ENCODE results near the gene NLGN4Y. TPM values are rescaled to one million over a fixed set of nuclear protein-coding genes. Genes with fewer than 3 reads are reported as not detected.

Gene NLGN4Y
- polyA plus RNA-seq, 4 donors, result 13.6 to 31.0 (median 20.6) TPM

GRCh38 chrY:14641853-14642252, 117.5 kb downstream of the NLGN4Y start:
- DNase-seq (ENCODE audit: low read depth in 4 of 4, low spot score in 3 of 4), result no peak

GRCh38 chrY:14644157-14644952, 120.0 kb downstream of the NLGN4Y start:
- no peak for DNase-seq (ENCODE audit: low read depth in 4 of 4, low spot score in 3 of 4)

- DNase-seq (ENCODE audit: low read depth in 4 of 4, low spot score in 3 of 4), result no peak
Observed at GRCh38 chrY:14679181-14679580, 154.9 kb downstream of the NLGN4Y start.

DNA sequence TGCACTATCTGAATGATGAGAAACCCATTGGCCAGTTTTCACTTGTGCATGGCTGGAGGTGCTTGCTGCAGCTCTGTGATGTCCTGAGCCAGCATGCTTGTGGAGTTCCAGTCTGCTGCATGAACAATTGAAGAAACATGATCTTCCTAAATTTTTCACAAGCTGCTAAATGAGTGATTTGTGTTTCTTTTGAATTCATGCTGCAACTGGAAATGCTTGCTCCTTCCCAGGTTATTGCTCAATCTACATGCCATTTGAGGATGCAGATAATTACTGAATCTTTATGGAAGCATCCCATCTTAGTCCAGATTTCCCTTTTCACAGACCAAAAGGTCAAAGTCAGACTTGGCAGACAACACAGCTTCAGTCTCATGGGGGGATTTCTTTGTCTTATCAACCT, 170.2 kb downstream of the NLGN4Y start:
- DNase-seq (ENCODE audit: low read depth in 4 of 4, low spot score in 3 of 4), result no peak

DNA sequence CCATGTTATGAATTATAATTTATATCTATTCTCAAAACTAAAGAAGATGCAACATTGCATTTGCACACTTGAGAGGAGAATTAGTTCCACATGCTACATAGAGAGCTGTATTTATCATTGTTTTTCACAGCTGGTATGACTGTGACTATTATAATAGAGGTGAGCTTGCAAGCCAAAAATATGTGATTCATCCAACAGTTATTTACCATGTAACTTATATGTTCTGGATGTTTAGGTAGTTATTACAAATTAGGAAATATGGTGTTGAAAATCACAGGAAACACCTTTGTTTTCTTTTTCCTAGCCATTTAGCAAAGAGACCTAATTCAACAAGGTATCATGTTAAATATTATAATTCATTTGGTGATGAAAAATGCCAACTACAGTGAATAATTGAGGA, 183.8 kb downstream of the NLGN4Y start:
- no peak for DNase-seq (ENCODE audit: low read depth in 4 of 4, low spot score in 3 of 4)

GRCh38 chrY:14741596-14741995, 217.3 kb downstream of the NLGN4Y start:
- DNase-seq (ENCODE audit: low read depth in 4 of 4, low spot score in 3 of 4), result no peak

GRCh38 chrY:14748329-14748728, 224.0 kb downstream of the NLGN4Y start:
- DNase-seq (ENCODE audit: low read depth in 4 of 4, low spot score in 3 of 4), result no peak

- no peak for DNase-seq (ENCODE audit: low read depth in 4 of 4, low spot score in 3 of 4)
Observed at GRCh38 chrY:14755571-14755970, 231.2 kb downstream of the NLGN4Y start.

GRCh38 chrY:14762903-14763302, 238.6 kb downstream of the NLGN4Y start:
- no peak for DNase-seq (ENCODE audit: low read depth in 4 of 4, low spot score in 3 of 4)

GRCh38 chrY:14763600-14763999, 239.3 kb downstream of the NLGN4Y start:
- DNase-seq (ENCODE audit: low read depth in 4 of 4, low spot score in 3 of 4), result no peak

DNA sequence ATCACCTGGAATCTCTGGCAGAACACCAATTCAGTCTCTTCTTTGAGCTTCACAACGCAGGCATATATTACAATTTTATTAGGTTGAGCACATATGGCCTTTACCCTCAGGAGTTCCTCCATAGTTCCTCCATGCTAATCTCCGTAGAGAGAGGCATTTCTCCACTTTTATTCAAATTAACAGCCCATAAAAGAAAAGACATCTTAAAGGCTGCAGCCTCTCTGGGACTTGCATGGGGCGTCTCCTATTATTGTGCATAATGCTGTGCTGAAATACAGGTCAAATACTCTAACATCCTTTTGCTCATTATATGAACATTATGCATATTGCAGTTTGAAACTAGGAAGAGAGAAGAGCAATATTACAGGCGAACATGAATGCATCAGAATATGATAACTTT, 253.9 kb downstream of the NLGN4Y start:
- no peak for DNase-seq (ENCODE audit: low read depth in 4 of 4, low spot score in 3 of 4)

DNA sequence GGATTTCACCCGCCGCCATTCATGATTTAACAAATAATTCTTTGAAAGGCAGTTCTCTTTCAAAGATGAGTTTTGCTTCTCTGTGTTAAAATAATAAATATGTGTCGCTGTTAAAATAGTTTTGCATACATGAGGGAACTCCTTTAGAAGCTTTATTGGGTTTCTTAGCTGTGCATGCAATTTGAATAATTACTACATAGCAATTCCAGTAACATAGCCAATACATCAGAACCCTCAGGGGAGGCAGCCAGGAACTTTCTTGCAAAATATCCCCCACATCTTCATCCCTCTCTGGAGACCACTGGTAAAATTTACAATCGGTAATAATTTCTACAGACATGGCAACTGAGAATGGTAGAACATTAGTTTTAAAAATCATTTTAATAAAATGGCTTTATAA, 268.8 kb downstream of the NLGN4Y start:
- no peak for DNase-seq (ENCODE audit: low read depth in 4 of 4, low spot score in 3 of 4)

GRCh38 chrY:14793674-14794073, 269.3 kb downstream of the NLGN4Y start:
- DNase-seq (ENCODE audit: low read depth in 4 of 4, low spot score in 3 of 4), result no peak

DNA sequence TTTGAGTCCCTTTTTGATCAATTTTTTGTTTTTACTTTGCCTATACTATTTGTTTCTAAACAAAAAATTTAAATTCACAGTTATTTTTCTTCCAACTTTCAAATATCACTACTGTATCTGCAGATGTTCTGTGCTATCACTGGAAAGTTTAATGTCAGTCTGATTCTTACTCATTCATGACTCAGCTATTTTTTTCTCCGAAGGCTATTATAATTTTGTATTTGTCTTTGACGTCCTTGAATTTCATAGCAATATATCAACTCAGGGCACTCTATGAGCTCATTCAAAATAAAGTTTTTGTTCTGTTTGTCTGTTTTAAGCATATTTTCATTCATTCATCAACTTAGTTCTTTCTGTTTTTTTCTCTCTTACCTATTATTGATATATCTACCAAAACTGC, 273.7 kb downstream of the NLGN4Y start:
- DNase-seq (ENCODE audit: low read depth in 4 of 4, low spot score in 3 of 4), result no peak

DNA sequence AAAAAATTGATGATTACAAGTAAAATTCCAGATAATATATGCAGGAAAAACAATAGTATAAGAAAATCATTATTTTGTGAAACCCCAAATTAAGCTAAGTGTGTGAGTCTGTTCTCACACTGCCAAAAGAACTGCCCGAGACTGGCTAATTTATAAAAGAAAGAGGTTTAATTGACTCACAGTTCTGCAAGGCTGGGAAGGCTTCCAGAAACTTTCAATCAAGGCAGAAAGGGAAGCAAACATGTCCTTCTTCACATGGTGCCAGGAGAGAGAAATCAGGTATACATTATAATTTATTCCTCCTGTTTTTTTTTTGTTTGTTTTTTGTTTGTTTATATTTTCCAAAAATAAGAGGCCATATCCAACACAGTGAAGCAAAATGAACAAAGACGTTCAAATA, 276.8 kb downstream of the NLGN4Y start:
- no peak for DNase-seq (ENCODE audit: low read depth in 4 of 4, low spot score in 3 of 4)

- DNase-seq (ENCODE audit: low read depth in 4 of 4, low spot score in 3 of 4), result no peak
Observed at GRCh38 chrY:14802125-14802524, 277.8 kb downstream of the NLGN4Y start.

DNA sequence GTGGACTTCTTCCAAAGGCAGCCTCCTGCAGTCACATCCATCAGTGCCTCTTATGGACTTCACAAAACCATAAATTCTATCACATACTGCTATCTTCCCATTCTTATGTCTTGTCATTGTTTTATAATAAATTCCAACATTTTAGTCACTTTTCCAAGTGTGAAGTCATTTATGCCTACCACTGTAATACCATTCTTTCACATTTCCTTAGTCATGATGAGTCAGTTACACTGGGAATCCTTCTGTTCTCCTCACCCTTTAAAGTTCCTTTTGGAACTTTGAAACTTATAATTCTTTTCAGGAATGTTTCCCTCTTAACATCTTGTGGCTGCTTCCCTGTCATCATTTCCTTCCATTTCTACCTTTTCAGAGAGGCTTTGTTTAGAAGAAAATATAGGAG, 279.7 kb downstream of the NLGN4Y start:
- DNase-seq (ENCODE audit: low read depth in 4 of 4, low spot score in 3 of 4), result no peak

DNA sequence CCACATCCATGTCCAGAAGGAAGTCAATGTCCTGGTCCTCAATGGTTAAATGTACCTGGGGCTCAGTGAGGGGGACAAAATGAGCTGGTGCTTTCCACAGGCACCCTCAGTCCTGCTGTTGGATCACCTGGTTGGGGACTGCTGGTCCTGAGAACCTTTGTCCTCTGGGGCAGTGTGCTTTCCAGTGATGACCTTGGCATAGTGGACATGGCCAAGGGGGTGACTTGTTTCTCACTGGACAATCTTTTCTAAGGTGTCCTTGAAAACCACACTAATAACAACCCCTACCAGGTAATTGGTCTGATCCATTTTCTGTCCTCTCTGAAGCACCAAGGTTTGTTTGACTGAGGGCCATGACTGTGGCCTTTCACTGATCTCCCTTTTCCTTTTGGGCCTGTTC, 294.1 kb downstream of the NLGN4Y start:
- DNase-seq (ENCODE audit: low read depth in 4 of 4, low spot score in 3 of 4), result no peak

DNA sequence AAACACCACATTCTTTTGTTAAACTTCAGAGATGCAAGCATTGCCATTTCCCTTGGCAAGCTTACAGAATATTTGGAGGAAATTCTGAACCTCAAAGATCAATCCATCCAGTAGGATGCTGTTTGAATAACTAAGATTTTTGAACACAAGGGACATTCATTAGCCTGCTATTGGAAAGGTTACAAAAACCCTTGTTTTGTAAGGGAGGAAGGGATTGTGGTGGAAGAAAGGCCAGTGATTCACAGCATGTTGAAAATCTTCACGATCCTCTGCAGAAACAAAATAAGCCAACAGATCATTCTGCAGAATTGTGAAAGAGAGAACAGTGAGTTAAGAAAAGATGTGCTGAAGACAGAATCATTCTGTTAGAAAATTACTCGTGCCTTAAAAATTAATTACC, 297.9 kb downstream of the NLGN4Y start:
- DNase-seq (ENCODE audit: low read depth in 4 of 4, low spot score in 3 of 4), result no peak

GRCh38 chrY:14822906-14823305, 298.6 kb downstream of the NLGN4Y start:
- no peak for DNase-seq (ENCODE audit: low read depth in 4 of 4, low spot score in 3 of 4)

GRCh38 chrY:14824583-14824982, 300.3 kb downstream of the NLGN4Y start:
- DNase-seq (ENCODE audit: low read depth in 4 of 4, low spot score in 3 of 4), result no peak

GRCh38 chrY:14825728-14826127, 301.4 kb downstream of the NLGN4Y start:
- no peak for DNase-seq (ENCODE audit: low read depth in 4 of 4, low spot score in 3 of 4)

GRCh38 chrY:14828531-14828930, 304.2 kb downstream of the NLGN4Y start:
- peak in 1 of 4 donors; percentile 0 for DNase-seq (ENCODE audit: low read depth in 4 of 4, low spot score in 3 of 4)

Data from left renal pelvis (tissue), 4 donors.